ENCODE measurements around the gene SLC9A8. TPM values are rescaled to one million over a fixed set of nuclear protein-coding genes. Genes with fewer than 3 reads are reported as not detected.

SLC9A8 gene
- total and polyA plus RNA-seq, 8 donors = 2.3 to 21.0 (median 11.9) TPM

DNA sequence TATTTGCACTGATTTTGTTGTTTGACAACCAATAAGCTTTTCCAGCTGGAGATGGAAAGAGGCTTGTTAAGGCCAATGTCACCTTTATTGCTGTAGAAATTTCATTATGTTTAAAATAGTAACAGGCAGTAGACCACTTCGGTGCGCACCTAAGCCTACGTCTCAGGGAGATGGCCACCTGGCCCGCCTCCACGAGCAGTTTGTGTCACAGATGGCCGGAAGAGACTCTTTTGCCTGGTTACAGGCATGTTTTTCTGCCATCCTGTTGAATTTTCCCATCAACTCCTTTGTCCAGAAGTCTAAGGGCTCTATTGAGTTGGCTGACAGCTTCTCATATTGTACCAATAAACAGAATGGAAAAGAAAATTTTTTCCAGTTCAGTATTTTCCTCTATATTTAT is 51.0 kb downstream of the SLC9A8 start:
- DNase-seq = peak in 1 of 2 donors; percentile 32
- WGBS, 5 donors = 92 to 97% (median 95%) methylated on average over 6 of the region's 6 CpGs
- Histone ChIP-seq H3K9me3 (no peaks in the 10 kb centered on the region), H3K4me3 (no peak overlapping the region), H3K4me1 (peaks cover 0 to 24% (median 6%) of the 10 kb centered on the region in 4 donors), H3K27ac (no peak overlapping the region), H3K36me3 (peaks cover 7 to 81% (median 72%) of the 10 kb centered on the region in 4 donors), H3K27me3 (no peaks in the 10 kb centered on the region)
- no peak for TF ChIP-seq POLR2AphosphoS5 (IDR thresholded peaks at IDR 0.05)
- intact Hi-C loops (cut with DNase I; ENCODE audit: low total_unique reads) = no loop called here

DNA sequence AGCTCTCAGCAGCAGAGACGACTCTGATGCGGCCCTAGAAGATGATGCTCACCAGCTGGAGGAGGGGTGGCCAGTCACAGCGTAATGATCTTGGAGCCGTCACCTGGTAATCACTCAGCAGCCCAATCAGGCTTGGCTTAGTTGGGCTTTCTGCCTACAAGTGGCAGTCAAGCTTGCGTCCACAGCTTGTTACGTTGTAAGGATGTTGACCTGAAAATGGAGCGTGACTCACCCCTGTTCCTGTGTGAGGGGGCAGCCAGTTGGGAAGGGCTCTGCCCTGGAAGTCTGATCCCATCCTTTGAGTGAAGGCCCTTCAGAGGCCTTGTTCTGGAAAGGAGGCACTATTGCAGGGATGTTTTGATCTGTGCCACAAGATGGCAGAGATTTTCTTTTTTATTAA is 52.9 kb downstream of the SLC9A8 start:
- Histone ChIP-seq H3K9me3 (no peaks in the 10 kb centered on the region), H3K4me3 (no peak overlapping the region), H3K36me3 (peaks cover 10 to 80% (median 72%) of the 10 kb centered on the region in 4 donors), H3K27ac (peak overlapping the region in 1 of 5 donors; percentile 27), H3K27me3 (no peaks in the 10 kb centered on the region), H3K4me1 (peaks cover 0 to 30% (median 7%) of the 10 kb centered on the region in 4 donors)
- WGBS, 5 donors = 79 to 89% (median 80%) methylated on average over 7 of the region's 7 CpGs
- no peak for DNase-seq
- intact Hi-C loops (cut with DNase I; ENCODE audit: low total_unique reads) = no loop called here
- TF ChIP-seq POLR2A (IDR thresholded peaks at IDR 0.05) (no peak), EP300 (IDR thresholded peaks at IDR 0.05) (no peak), POLR2AphosphoS5 (IDR thresholded peaks at IDR 0.05) (no peak)
- TF ChIP-seq, protein P1, sequence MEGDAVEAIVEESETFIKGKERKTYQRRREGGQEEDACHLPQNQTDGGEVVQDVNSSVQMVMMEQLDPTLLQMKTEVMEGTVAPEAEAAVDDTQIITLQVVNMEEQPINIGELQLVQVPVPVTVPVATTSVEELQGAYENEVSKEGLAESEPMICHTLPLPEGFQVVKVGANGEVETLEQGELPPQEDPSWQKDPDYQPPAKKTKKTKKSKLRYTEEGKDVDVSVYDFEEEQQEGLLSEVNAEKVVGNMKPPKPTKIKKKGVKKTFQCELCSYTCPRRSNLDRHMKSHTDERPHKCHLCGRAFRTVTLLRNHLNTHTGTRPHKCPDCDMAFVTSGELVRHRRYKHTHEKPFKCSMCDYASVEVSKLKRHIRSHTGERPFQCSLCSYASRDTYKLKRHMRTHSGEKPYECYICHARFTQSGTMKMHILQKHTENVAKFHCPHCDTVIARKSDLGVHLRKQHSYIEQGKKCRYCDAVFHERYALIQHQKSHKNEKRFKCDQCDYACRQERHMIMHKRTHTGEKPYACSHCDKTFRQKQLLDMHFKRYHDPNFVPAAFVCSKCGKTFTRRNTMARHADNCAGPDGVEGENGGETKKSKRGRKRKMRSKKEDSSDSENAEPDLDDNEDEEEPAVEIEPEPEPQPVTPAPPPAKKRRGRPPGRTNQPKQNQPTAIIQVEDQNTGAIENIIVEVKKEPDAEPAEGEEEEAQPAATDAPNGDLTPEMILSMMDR (IDR thresholded peaks at IDR 0.05) = no peak

DNA sequence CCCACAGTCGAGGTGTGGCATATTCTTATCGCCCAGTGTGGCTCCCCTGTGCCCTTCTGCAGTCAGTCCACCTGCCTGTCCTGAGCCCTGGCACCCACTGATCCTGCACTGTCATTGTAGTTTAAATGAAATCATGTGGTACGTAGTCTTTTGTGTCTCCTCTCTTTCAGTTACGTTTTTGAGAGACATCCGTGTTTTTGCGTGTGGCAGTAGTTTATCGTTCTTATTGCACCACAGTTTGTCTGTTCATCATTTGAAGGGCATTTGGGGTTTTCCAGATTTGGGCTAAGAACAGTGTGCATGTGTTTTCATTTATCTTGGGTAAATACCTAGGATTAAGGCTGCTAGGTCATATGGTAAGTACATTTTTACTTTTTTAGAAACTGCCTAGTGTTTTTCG is 53.4 kb downstream of the SLC9A8 start:
- no peak for DNase-seq
- Histone ChIP-seq H3K4me1 (peaks cover 0 to 30% (median 6%) of the 10 kb centered on the region in 4 donors), H3K4me3 (no peak overlapping the region), H3K9me3 (no peaks in the 10 kb centered on the region), H3K27me3 (no peaks in the 10 kb centered on the region), H3K36me3 (peaks cover 10 to 81% (median 75%) of the 10 kb centered on the region in 4 donors), H3K27ac (peak overlapping the region in 1 of 5 donors; percentile 27)
- WGBS, 5 donors = 32 to 69% (median 49%) methylated on average over 8 of the region's 8 CpGs
- TF ChIP-seq POLR2A (IDR thresholded peaks at IDR 0.05) (no peak), POLR2AphosphoS5 (IDR thresholded peaks at IDR 0.05) (no peak), EP300 (IDR thresholded peaks at IDR 0.05) (no peak)
- TF ChIP-seq, protein P1 (IDR thresholded peaks at IDR 0.05) = no peak
- intact Hi-C loops (cut with DNase I; ENCODE audit: low total_unique reads) = no loop called here

DNA sequence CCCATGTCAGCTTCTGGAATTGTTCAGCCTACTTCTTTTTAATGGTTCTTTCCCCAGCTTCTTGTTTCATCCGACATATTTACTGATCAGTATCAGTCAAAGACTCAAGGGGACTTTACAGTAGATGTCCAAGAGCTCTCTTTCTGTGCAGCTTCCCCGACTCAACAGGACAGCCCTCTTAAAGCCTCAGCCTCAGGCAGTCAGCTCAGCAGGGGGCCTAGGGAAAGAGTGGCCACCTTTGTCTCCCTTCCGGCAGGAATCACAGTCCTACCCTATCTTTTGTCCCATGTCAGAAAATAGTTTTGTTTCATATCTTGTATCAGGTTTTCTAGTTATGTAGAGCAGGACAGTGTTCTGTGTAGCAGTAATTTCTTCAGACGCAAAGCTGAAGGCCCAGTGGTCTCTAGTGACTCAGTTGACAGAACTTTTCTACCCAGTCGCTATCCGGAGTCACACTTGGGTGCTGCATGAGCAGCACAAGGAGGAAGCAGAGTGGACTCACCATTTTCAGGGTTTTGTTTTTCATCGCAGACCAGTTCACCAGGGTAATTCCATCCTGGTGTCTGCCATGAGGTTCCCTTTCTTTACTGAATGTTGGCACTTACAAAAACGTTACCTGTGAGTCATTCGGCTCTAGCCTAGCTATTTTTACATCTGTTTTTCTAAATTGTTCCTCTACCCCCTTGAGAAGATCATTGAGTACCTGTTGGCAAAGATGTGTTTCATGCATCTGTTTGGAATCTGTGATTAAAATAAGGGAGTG is 55.0 kb downstream of the SLC9A8 start:
- peaks cover 0 to 30% (median 4%) of the 10 kb centered on the region in 4 donors for H3K4me1 ChIP-seq
- TF ChIP-seq POLR2A (IDR thresholded peaks at IDR 0.05) (no peak), EP300 (IDR thresholded peaks at IDR 0.05) (no peak), POLR2AphosphoS5 (IDR thresholded peaks at IDR 0.05) (no peak)
- TF ChIP-seq, protein P1 (IDR thresholded peaks at IDR 0.05) = no peak
- intact Hi-C loops (cut with DNase I; ENCODE audit: low total_unique reads) = no loop called here
- no peak for DNase-seq
- H3K36me3 ChIP-seq = peaks cover 10 to 87% (median 76%) of the 10 kb centered on the region in 4 donors
- no peaks in the 10 kb centered on the region for H3K27me3 ChIP-seq
- no peak overlapping the region for H3K27ac ChIP-seq
- 70 to 88% (median 84%) methylated on average over 9 of the region's 9 CpGs for WGBS, 5 donors
- no peaks in the 10 kb centered on the region for H3K9me3 ChIP-seq
- no peak overlapping the region for H3K4me3 ChIP-seq

DNA sequence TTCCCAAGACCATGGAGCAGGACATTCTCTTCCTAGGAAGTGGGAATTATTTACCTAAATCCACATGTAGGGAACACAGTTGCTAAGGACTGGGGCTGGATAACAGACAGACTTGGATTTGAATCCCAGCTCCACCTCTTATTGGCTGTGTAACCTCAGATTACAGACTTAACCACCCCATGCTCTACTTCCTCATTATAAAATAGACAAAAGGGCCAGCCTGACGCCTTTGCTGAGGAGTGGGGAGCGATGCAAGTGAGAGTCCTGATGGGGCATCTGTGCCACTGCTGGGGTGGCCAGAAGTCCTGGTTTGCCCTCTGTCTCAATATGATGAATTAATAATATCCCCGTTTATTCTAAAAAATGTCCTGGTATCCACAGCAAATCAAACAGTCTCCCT is 55.9 kb downstream of the SLC9A8 start:
- Histone ChIP-seq H3K9me3 (no peaks in the 10 kb centered on the region), H3K4me3 (no peak overlapping the region), H3K36me3 (peaks cover 10 to 86% (median 72%) of the 10 kb centered on the region in 4 donors), H3K27ac (no peak overlapping the region), H3K27me3 (no peaks in the 10 kb centered on the region), H3K4me1 (peaks cover 0 to 30% (median 4%) of the 10 kb centered on the region in 4 donors)
- no peak for TF ChIP-seq EP300 (IDR thresholded peaks at IDR 0.05)
- TF ChIP-seq, protein P1 (IDR thresholded peaks at IDR 0.05) = no peak
- no peak for TF ChIP-seq POLR2A (IDR thresholded peaks at IDR 0.05)
- TF ChIP-seq POLR2AphosphoS5 (IDR thresholded peaks at IDR 0.05) = no peak
- intact Hi-C loops (cut with DNase I; ENCODE audit: low total_unique reads) = no loop called here
- DNase-seq = no peak
- 62 to 77% (median 68%) methylated on average over 3 of the region's 3 CpGs for WGBS, 5 donors

All from stomach (tissue), 9 donors.